Transverse colon (tissue), 4 donors: Measurements from ENCODE around the gene ASL.

Experiments
- CTCF ChIP-seq, 5 experiments: fragments of 200-600 bp in 3 of 5; fragments of 450-650 bp in 2 of 5; sonication (generic) in 3 of 5; IDR thresholded peaks; 1 replicate in 2 of 5; 2 replicates in 3 of 5; pipeline ENCODE4 v1.5.1; 2016 to 2017; ENCODE audit warnings: antibody characterized with exemption in 5 of 5, inconsistent platforms in 3 of 5, mild to moderate bottlenecking in 2 of 5, moderate library complexity in 1 of 5
- EP300 ChIP-seq: sonication (generic); formaldehyde crosslinking; IDR thresholded peaks from one replicate; pipeline ENCODE4 v1.6.1; 2017; ENCODE audit warnings: antibody characterized with exemption, low read depth
- POLR2A ChIP-seq: fragments of 450-650 bp; IDR thresholded peaks from one replicate; pipeline ENCODE4 v1.6.1; 2016; ENCODE audit warnings: antibody characterized with exemption, mild to moderate bottlenecking, moderate library complexity
- POLR2AphosphoS5 ChIP-seq, 3 donors: sonication (generic); formaldehyde crosslinking; IDR thresholded peaks; one replicate each; pipeline ENCODE4 v1.6.1; 2016; ENCODE audit warnings: antibody characterized with exemption in 3 of 3

GRCh38 chr7:66050337-66050957 lies 25.2 kb upstream of the ASL start:
- no peak for TF ChIP-seq CTCF (IDR thresholded peaks at IDR 0.05)
- no peak for TF ChIP-seq POLR2AphosphoS5 (IDR thresholded peaks at IDR 0.05)
- no peak for TF ChIP-seq POLR2A
- TF ChIP-seq EP300, result no peak
